ENCODE data around the gene MED13. TPM values are rescaled to one million over a fixed set of nuclear protein-coding genes. Genes with fewer than 3 reads are reported as not detected.

The MED13 gene
- total RNA-seq, 1 experiment from 2014 or later, result 60.7 TPM

GRCh38 chr17:61942085-61942484 lies 123.0 kb downstream of the MED13 start:
- no CpG with 5 or more reads among the region's 2 CpGs for WGBS (ENCODE audit: extremely low coverage, insufficient read length, low lambda C conversion rate)
- H3K36me3 Mint-ChIP-seq (ENCODE audit: insufficient read depth in 1 of 3, low read depth in 3 of 3), result peaks cover 6 to 23% (median 21%) of the 10 kb centered on the region in 3 experiments; a peak in 6 of 7 replicates

More at GRCh38 chr17:61942085-61942484, 123.0 kb downstream of the MED13 start:
- Histone ChIP-seq H3K27me3 (ENCODE audit: insufficient read depth, low read length) (no peaks in the 10 kb centered on the region), H2BK120ac (ENCODE audit: low read depth, low read length, poor library complexity, severe bottlenecking) (no peak overlapping the region), H3K9ac (ENCODE audit: extremely low read depth, insufficient read length, low read length) (no peak overlapping the region), H3K79me1 (ENCODE audit: insufficient read depth, low read depth, low read length, poor library complexity, severe bottlenecking) (no peaks in the 10 kb centered on the region), H3K18ac (ENCODE audit: insufficient read length, low read depth, low read length) (no peak overlapping the region), H2AFZ (ENCODE audit: low read length) (no peak overlapping the region), H4K91ac (ENCODE audit: insufficient read length, low read depth, low read length) (no peak overlapping the region), H3K79me2 (ENCODE audit: insufficient read depth, low read length) (no peaks in the 10 kb centered on the region), H3K27ac (ENCODE audit: insufficient read length, low read depth, low read length) (no peak overlapping the region), H3K23me2 (ENCODE audit: insufficient read length, low read depth, low read length, poor library complexity, severe bottlenecking) (no peaks in the 10 kb centered on the region), H2BK5ac (ENCODE audit: insufficient read length, low read length) (no peak overlapping the region), H2AK5ac (ENCODE audit: insufficient read length, low read length) (no peak overlapping the region), H3K4me1 (ENCODE audit: insufficient read depth, low read length) (no peaks in the 10 kb centered on the region), H4K20me1 (ENCODE audit: control insufficient read depth, insufficient read depth, insufficient read length) (no peaks in the 10 kb centered on the region), H3K23ac (ENCODE audit: insufficient read length, low read depth, low read length) (no peak overlapping the region), H3K4ac (ENCODE audit: low read depth, low read length) (no peak overlapping the region), H3K4me2 (ENCODE audit: insufficient read depth, insufficient read length, low read length) (no peak overlapping the region), H2BK15ac (ENCODE audit: low read depth, low read length) (no peak overlapping the region), H4K8ac (replicated peaks; ENCODE audit: insufficient read length, low read depth, low read length) (no peak overlapping the region), H3K56ac (ENCODE audit: insufficient read length, low read depth, low read length) (no peak overlapping the region), H2BK12ac (ENCODE audit: insufficient read length, low read depth, low read length) (no peak overlapping the region), H3K9me3 (ENCODE audit: control insufficient read depth, low read depth, low read length) (no peaks in the 10 kb centered on the region), H4K5ac (ENCODE audit: insufficient read length, low read depth, low read length) (no peak overlapping the region), H3K14ac (ENCODE audit: insufficient read depth, low read length) (no peak overlapping the region), H2BK20ac (ENCODE audit: low read depth, low read length, poor library complexity, severe bottlenecking) (no peak overlapping the region), H3T11ph (ENCODE audit: low read length) (no peak overlapping the region)
- no peaks in the 10 kb centered on the region for H3K27me3 Mint-ChIP-seq (ENCODE audit: low read depth)
- no peak overlapping the region for H3K4me3 Mint-ChIP-seq
- H3K27ac Mint-ChIP-seq, result no peak overlapping the region
- no peaks in the 10 kb centered on the region for H3K9me3 Mint-ChIP-seq
- no peak for TF ChIP-seq CTCF (conservative IDR thresholded peaks at IDR 0.05)
- no peaks in the 10 kb centered on the region for H3K4me1 Mint-ChIP-seq
- DNase-seq, result no peak

Data from H9 (cell line).